ENCODE data around the gene CDKAL1. TPM values are rescaled to one million over a fixed set of nuclear protein-coding genes. Genes with fewer than 3 reads are reported as not detected.

CDKAL1 gene
- total RNA-seq, 1 donor from 2014 or later = 11.3 TPM

GRCh38 chr6:20853828-20854227 is 319.6 kb downstream of the CDKAL1 start:
- intact Hi-C loops (cut with DNase I) = no loop called here
- H3K36me3 ChIP-seq = no peaks in the 10 kb centered on the region
- no peak for DNase-seq (ENCODE audit: extremely low spot score in 2 of 2)

GRCh38 chr6:20856681-20857288 is 322.5 kb downstream of the CDKAL1 start:
- Histone ChIP-seq H3K9me3 (no peaks in the 10 kb centered on the region), H3K27ac (no peak overlapping the region), H3K4me3 (no peak overlapping the region), H3K36me3 (no peaks in the 10 kb centered on the region), H3K27me3 (no peaks in the 10 kb centered on the region), H3K4me1 (no peaks in the 10 kb centered on the region)
- TF ChIP-seq POLR2A (IDR thresholded peaks at IDR 0.05) = no peak
- TF ChIP-seq CTCF (IDR thresholded peaks at IDR 0.05) = no peak
- no peak for TF ChIP-seq POLR2AphosphoS5 (IDR thresholded peaks at IDR 0.05; ENCODE audit: insufficient read depth in 1 of 2, low read depth in 1 of 2)
- no peak for DNase-seq (ENCODE audit: extremely low spot score in 2 of 2)
- intact Hi-C loops (cut with DNase I) = no loop called here

More at GRCh38 chr6:20853828-20854227, 319.6 kb downstream of the CDKAL1 start:
- Histone ChIP-seq H3K4me3 (no peak overlapping the region), H3K4me1 (no peaks in the 10 kb centered on the region), H3K9me3 (no peaks in the 10 kb centered on the region), H3K27ac (no peak overlapping the region), H3K27me3 (no peaks in the 10 kb centered on the region)
- no peak for TF ChIP-seq POLR2A (IDR thresholded peaks at IDR 0.05)
- TF ChIP-seq CTCF (IDR thresholded peaks at IDR 0.05) = no peak
- no peak for TF ChIP-seq POLR2AphosphoS5 (IDR thresholded peaks at IDR 0.05; ENCODE audit: insufficient read depth in 1 of 2, low read depth in 1 of 2)

GRCh38 chr6:20861481-20861880 is 327.2 kb downstream of the CDKAL1 start:
- TF ChIP-seq POLR2A (IDR thresholded peaks at IDR 0.05) (no peak), POLR2AphosphoS5 (IDR thresholded peaks at IDR 0.05; ENCODE audit: insufficient read depth in 1 of 2, low read depth in 1 of 2) (no peak), CTCF (IDR thresholded peaks at IDR 0.05) (no peak)
- DNase-seq (ENCODE audit: extremely low spot score in 2 of 2) = no peak
- H3K27ac ChIP-seq = no peak overlapping the region
- H3K27me3 ChIP-seq = no peaks in the 10 kb centered on the region
- intact Hi-C loops (cut with DNase I) = no loop called here
- H3K4me1 ChIP-seq = no peaks in the 10 kb centered on the region
- no peaks in the 10 kb centered on the region for H3K36me3 ChIP-seq
- no peak overlapping the region for H3K4me3 ChIP-seq
- no peaks in the 10 kb centered on the region for H3K9me3 ChIP-seq

GRCh38 chr6:20866036-20866435 is 331.8 kb downstream of the CDKAL1 start:
- no peaks in the 10 kb centered on the region for H3K9me3 ChIP-seq
- no peaks in the 10 kb centered on the region for H3K36me3 ChIP-seq
- intact Hi-C loops (cut with DNase I) = no loop called here
- H3K27ac ChIP-seq = no peak overlapping the region
- H3K4me3 ChIP-seq = no peak overlapping the region
- no peak for DNase-seq (ENCODE audit: extremely low spot score in 2 of 2)
- H3K4me1 ChIP-seq = no peaks in the 10 kb centered on the region
- no peak for TF ChIP-seq CTCF (IDR thresholded peaks at IDR 0.05)
- no peak for TF ChIP-seq POLR2A (IDR thresholded peaks at IDR 0.05)
- no peak for TF ChIP-seq POLR2AphosphoS5 (IDR thresholded peaks at IDR 0.05; ENCODE audit: insufficient read depth in 1 of 2, low read depth in 1 of 2)
- no peaks in the 10 kb centered on the region for H3K27me3 ChIP-seq

GRCh38 chr6:20866935-20867703 is 332.9 kb downstream of the CDKAL1 start:
- TF ChIP-seq POLR2AphosphoS5 (IDR thresholded peaks at IDR 0.05; ENCODE audit: insufficient read depth in 1 of 2, low read depth in 1 of 2) = no peak
- TF ChIP-seq POLR2A (IDR thresholded peaks at IDR 0.05) = no peak
- TF ChIP-seq CTCF (IDR thresholded peaks at IDR 0.05) = no peak
- no peaks in the 10 kb centered on the region for H3K9me3 ChIP-seq
- intact Hi-C loops (cut with DNase I) = no loop called here
- no peaks in the 10 kb centered on the region for H3K4me1 ChIP-seq
- no peak overlapping the region for H3K27ac ChIP-seq
- DNase-seq (ENCODE audit: extremely low spot score in 2 of 2) = no peak
- no peak overlapping the region for H3K4me3 ChIP-seq
- no peaks in the 10 kb centered on the region for H3K27me3 ChIP-seq
- H3K36me3 ChIP-seq = no peaks in the 10 kb centered on the region

Data from vagina (tissue), 2 donors.